Ishikawa (cell line): ENCODE data around the gene RAD51B.

Experiments
- CEBPB ChIP-seq: IDR thresholded peaks from 2 replicates; pipeline ENCODE4 v1.6.1; 2012
- CREB1 ChIP-seq: IDR thresholded peaks from 2 replicates; pipeline ENCODE4 v1.6.1; 2012; ENCODE audit warnings: low read depth
- EGR1 ChIP-seq: IDR thresholded peaks from 2 replicates; pipeline ENCODE4 v1.6.1; 2012
- EP300 ChIP-seq: IDR thresholded peaks from 2 replicates; pipeline ENCODE4 v1.6.1; 2012; ENCODE audit warnings: borderline replicate concordance
- NFIC ChIP-seq: IDR thresholded peaks from 2 replicates; pipeline ENCODE4 v1.6.1; 2012
- RAD21 ChIP-seq: IDR thresholded peaks from 2 replicates; pipeline ENCODE4 v1.6.1; 2012; ENCODE audit warnings: low read depth
- TAF1 ChIP-seq: IDR thresholded peaks from 2 replicates; pipeline ENCODE4 v1.6.1; 2012; ENCODE audit warnings: low read depth, mild to moderate bottlenecking
- TCF12 ChIP-seq: IDR thresholded peaks from 2 replicates; pipeline ENCODE4 v1.6.1; 2012; ENCODE audit warnings: low read depth
- TEAD4 ChIP-seq: IDR thresholded peaks from 2 replicates; pipeline ENCODE4 v1.6.1; 2012
- YY1 ChIP-seq: IDR thresholded peaks from 2 replicates; pipeline ENCODE4 v1.6.1; 2012; ENCODE audit warnings: low read depth
- TF ChIP-seq, protein P1 (sequence below): IDR thresholded peaks from 2 replicates; pipeline ENCODE4 v1.6.1; 2012
- TF ChIP-seq, protein P2 (sequence below): IDR thresholded peaks from 2 replicates; pipeline ENCODE4 v1.6.1; 2012
- TF ChIP-seq, protein P3 (sequence below): IDR thresholded peaks from 2 replicates; pipeline ENCODE4 v1.6.1; 2012; ENCODE audit warnings: low read depth, mild to moderate bottlenecking

DNA sequence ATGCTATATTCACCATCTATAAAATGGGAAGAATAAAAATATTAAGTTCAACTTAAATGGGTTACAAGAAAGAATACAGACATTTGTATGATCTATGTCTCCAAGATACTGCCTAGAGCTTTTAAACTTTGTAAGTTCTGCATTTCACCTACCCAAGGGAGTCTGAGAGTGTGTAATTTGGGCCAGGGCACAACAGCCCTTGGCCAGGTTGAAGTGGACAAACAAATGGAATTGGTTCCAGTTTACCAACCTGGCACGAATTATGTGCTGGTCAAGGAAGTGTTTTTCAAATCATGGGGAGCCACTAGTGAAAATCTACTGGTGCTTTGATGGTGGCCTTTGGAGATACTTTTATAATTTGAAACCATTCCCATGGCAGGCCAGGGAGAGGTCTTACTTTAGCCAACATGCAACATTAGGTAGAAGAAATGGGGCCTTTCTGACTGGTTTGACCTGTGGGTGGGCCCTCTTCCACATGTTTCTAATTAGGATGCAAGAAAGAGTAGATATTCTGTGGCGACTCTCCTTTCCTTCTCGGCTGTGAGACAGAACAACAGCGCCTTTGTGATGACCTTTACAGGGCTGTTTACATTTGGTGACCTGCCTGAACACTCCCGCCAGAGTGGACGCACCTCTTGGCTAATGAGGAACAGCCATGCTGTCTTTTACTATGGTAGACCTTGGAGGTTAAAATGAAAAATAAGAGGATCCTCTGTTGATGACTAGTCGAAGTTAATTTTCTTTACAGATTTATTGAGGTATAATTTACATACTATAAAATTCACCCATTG is 496.7 kb downstream of the RAD51B start:
- TF ChIP-seq CEBPB (no peak), CREB1 (no peak), EP300 (no peak), TCF12 (no peak), NFIC (no peak), EGR1 (no peak), RAD21 (no peak), TAF1 (no peak), YY1 (no peak), TEAD4 (no peak)
- TF ChIP-seq, protein P1, sequence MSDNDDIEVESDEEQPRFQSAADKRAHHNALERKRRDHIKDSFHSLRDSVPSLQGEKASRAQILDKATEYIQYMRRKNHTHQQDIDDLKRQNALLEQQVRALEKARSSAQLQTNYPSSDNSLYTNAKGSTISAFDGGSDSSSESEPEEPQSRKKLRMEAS = no peak
- TF ChIP-seq, protein P2, sequence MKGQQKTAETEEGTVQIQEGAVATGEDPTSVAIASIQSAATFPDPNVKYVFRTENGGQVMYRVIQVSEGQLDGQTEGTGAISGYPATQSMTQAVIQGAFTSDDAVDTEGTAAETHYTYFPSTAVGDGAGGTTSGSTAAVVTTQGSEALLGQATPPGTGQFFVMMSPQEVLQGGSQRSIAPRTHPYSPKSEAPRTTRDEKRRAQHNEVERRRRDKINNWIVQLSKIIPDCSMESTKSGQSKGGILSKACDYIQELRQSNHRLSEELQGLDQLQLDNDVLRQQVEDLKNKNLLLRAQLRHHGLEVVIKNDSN = no peak
- TF ChIP-seq, protein P3, sequence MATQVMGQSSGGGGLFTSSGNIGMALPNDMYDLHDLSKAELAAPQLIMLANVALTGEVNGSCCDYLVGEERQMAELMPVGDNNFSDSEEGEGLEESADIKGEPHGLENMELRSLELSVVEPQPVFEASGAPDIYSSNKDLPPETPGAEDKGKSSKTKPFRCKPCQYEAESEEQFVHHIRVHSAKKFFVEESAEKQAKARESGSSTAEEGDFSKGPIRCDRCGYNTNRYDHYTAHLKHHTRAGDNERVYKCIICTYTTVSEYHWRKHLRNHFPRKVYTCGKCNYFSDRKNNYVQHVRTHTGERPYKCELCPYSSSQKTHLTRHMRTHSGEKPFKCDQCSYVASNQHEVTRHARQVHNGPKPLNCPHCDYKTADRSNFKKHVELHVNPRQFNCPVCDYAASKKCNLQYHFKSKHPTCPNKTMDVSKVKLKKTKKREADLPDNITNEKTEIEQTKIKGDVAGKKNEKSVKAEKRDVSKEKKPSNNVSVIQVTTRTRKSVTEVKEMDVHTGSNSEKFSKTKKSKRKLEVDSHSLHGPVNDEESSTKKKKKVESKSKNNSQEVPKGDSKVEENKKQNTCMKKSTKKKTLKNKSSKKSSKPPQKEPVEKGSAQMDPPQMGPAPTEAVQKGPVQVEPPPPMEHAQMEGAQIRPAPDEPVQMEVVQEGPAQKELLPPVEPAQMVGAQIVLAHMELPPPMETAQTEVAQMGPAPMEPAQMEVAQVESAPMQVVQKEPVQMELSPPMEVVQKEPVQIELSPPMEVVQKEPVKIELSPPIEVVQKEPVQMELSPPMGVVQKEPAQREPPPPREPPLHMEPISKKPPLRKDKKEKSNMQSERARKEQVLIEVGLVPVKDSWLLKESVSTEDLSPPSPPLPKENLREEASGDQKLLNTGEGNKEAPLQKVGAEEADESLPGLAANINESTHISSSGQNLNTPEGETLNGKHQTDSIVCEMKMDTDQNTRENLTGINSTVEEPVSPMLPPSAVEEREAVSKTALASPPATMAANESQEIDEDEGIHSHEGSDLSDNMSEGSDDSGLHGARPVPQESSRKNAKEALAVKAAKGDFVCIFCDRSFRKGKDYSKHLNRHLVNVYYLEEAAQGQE = no peak
